ENCODE measurements around the gene DOCK2.
"Not testable (repeated sequence)": the region's sequence is repeated elsewhere in the genome, so short reads cannot be mapped to it uniquely, and the experiment has no call there.

DOCK2 gene

DNA sequence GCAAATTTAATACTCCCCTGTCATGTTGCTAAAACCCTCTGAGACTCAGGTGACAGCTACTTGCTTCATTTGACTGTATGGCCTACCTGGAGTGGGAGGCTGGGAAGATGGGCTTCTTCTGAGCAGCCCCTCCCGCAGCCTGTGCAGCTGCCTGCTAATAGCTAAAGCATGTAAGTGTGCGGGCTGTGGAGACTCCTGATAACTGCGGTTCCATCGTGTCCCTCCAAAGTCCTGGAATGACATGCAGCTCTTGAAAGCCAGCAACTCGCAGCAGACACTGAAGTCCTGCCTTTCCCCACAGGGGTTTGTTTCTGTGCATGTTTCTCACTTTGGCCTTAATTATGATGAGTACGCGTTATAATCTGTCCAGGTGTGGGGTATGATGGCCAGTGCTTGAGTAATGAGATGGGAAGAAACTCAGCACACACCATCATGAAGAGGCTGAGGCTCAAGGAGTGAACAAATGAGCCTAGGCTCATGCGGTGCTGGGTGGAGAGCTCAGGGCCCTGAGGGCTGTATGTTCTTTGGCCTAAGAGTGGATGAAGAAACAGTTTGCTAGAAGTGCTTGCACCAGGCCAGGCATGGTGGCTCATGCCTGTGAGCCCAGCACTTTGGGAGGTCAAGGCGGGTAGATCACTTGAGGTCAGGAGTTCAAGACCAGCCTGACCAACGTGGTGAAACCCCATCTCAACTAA is 119.1 kb downstream of the DOCK2 start:
- DNase-seq (ENCODE audit: low spot score) = no peak

- no peak for DNase-seq (ENCODE audit: low spot score)
Observed at GRCh38 chr5:169757016-169757415, 119.9 kb downstream of the DOCK2 start.

GRCh38 chr5:169758886-169759285 is 121.8 kb downstream of the DOCK2 start:
- DNase-seq (ENCODE audit: low spot score) = no peak

- DNase-seq (ENCODE audit: low spot score) = no peak
Observed at GRCh38 chr5:169760229-169760628, 123.2 kb downstream of the DOCK2 start.

- no peak for DNase-seq (ENCODE audit: low spot score)
Observed at GRCh38 chr5:169762338-169763095, 125.4 kb downstream of the DOCK2 start.

DNA sequence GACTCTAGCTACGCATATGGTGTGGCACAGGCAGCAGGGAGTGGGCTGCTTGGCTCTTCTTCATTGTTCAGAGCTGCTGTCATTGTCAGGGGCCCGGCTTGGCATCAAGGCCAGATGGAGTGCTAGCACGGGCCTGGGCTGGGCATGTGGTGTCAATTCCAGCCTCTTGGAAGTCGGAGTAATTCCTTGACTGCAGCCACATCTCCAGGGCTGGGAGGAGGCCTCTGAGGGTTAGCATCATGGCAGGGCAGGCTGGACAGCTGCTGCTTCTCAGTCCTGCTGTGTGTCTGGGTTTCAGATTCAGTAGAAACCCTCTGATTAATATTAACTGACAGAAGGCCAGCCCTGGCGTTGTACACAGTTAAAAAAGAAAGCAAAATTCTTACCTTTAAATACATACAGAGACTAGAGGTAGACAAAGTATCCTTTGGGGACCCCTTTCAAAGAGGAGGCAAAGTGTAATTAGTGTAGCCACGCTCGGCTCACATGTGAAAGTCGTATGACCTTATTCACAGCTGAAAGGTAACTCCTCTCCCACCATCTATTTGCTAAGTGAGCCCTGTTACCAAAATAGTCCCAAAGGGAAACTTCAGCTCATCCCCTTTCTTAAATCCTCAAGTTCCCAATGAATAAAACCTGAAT is 126.4 kb downstream of the DOCK2 start:
- DNase-seq (ENCODE audit: low spot score) = no peak

DNA sequence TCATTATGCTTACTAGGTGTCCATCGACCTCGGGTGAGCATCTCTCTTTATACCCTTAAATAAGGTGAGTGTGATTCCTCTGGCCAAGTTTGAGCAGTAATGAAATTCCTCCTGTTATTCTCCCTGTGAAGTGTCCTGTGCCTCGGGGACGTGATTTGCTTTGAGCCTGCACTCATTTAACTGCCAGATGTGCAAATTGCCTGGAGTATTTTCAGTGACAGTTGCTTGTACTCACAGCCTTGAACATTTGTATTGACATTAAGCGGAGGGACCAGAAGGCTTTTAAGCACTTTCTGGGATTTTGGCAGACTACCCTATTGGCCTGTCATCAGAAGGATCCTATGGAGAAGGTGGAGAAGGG is 126.9 kb downstream of the DOCK2 start:
- no peak for DNase-seq (ENCODE audit: low spot score)

GRCh38 chr5:169765176-169765996 is 128.3 kb downstream of the DOCK2 start:
- no peak for DNase-seq (ENCODE audit: low spot score)

GRCh38 chr5:169766943-169767342 is 129.9 kb downstream of the DOCK2 start:
- not testable (repeated sequence) for DNase-seq (ENCODE audit: low spot score)

GRCh38 chr5:169767938-169768337 is 130.9 kb downstream of the DOCK2 start:
- DNase-seq (ENCODE audit: low spot score) = no peak

DNA sequence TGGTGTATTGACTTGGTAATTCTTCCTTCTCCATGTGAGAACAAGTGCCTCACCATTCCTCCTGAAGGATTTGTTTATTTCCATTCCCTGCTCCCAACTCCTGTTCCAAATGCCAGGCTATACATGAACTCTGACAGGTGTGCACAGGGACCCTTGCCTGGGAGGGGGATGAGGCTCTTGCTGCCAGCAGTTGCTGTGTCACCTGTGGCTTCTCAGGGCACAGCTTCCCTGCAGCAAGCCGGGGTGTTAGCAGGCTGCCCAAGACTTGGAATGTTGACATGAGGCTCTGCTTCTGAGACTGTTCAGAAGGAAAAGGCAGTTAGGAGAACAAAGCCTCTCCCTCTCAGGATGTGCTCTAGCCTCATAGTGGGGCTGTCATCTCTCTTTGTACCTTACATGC is 131.3 kb downstream of the DOCK2 start:
- DNase-seq (ENCODE audit: low spot score) = no peak

- DNase-seq (ENCODE audit: low spot score) = no peak
Observed at GRCh38 chr5:169770109-169770508, 133.0 kb downstream of the DOCK2 start.

DNA sequence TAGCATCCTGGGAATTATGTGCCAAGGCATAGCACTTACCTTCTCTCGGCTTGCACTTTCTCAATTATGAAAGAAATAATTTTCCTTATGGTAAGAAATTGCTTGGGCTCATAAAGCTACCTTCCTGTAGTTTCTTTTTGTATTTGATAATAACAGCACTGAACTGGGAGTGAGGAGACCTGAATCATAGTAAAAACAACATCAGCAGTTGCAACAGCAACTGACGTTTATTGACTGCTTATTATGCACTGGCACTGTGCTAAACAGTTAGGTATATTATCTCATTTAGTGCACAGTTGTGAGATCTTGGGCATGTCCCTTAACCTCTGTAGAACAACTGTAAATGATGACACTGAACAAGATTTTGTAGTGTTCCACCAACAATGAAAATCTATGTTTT is 135.2 kb downstream of the DOCK2 start:
- no peak for DNase-seq (ENCODE audit: low spot score)

DNA sequence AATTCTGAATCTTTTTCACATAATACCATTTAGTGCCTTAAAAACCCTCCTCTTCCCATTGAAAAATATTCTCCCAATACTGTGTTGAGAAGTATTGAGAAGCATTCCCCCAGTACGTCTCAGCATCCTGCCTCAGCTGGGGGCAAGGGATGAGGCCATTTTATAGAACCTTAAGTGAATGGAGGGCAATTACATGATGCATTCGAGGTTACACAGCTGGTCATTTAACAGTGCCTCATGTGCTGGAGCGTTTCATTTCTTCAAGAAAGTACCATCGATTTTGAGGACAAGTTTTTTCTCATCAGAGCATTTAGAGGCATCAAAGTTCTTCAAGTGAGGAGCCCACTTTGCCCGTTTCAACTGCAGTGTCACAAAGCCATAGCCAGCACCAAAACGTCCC is 135.6 kb downstream of the DOCK2 start:
- no peak for DNase-seq (ENCODE audit: low spot score)

DNA sequence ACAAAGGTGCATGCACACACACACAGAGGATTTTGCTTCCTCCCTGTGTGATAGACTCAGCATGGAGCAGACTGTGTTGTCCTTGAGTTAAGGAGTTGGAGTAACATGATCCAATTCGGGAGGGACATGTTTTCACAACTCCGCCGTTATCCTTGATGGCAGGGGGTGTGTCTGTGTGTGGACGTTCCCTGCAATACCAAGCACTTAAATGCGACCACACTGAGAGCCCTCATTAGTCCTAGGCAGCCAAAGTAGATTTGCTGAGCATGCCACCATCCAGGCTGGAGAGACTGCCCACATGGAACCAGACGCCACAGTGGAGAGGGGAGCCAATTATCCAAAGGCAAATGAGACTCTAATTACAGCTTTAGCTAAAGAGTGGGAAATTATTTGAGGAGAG is 140.1 kb downstream of the DOCK2 start:
- DNase-seq (ENCODE audit: low spot score) = peak; percentile 24

GRCh38 chr5:169778622-169779596 is 141.8 kb downstream of the DOCK2 start:
- no peak for DNase-seq (ENCODE audit: low spot score)

DNA sequence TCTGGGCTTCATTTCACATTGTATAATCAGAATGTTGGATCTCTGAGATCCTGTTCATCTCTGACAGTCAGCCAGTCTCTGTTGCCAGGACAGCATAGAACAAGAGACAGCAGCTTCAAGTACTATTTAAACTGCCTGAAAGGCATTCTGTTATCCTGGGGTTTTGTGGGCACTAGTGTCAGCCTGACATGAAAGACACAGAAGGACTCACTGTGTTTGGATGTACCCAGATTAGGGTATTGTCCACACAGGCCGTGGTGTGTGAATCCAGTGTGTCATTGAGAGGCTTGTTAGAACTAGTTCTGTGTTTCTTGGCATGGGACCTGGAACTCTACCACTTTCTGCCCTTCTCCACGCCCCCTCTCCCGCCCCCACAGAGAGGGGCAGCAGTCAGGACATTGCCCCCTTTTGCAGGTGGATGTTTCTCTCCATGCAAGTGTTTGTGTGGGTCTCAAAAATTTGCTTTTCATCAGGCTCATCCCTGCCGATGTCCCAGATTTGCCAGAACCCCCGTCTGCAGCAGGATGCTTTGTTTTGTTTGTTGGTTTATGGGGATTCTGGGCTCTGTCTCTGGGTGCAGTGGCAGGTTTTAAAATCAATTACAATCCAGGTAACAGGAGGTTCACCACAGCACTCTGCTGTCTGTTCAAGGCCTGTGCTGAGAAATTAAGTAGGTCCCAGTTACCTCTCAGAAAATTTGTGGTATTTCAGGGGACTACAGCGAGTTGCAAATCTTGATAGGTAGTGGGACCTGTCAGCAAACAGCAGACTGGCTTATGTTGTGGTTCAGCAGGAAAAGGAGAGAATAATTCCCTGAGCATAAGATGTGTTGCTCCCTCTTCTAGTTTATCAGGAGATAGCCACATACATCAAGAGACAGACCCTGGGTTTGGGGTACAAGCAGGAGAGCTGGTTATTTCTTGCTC is 144.6 kb downstream of the DOCK2 start:
- DNase-seq (ENCODE audit: low spot score) = no peak

- no peak for DNase-seq (ENCODE audit: low spot score)
Observed at GRCh38 chr5:169785771-169786618, 148.9 kb downstream of the DOCK2 start.

DNA sequence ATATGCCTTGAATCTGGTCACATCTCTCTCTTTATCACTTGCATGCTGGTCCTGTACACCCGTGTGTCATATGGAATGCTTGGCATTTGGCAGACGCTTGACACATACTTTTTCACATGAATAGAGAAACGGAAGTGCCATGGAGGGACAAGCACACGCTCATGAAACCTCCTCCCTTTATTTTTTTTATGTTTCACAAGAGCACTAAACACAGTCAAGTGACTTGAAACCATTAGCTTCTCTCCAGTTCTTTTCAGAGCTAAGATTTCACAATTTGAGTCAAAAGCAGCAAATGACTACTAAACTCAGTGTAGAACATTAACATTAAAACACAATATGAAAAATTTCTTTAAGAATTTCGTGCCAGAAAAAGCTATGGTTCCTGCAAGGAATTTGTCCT is 151.1 kb downstream of the DOCK2 start:
- DNase-seq (ENCODE audit: low spot score) = no peak
